ENCODE measurements around the gene TAF11L4. TPM values are rescaled to one million over a fixed set of nuclear protein-coding genes. Genes with fewer than 3 reads are reported as not detected.

Gene TAF11L4
- polyA plus RNA-seq, 2 donors: not detected

Other genes starting within 250 kb of the TAF11L4 start
- gene TAF11L2, start 23.6 kb upstream of the TAF11L4 start, polyA plus RNA-seq: not detected
- not detected for gene TAF11L3, start 3.4 kb upstream of the TAF11L4 start, polyA plus RNA-seq
- not detected for gene TAF11L5, start 3.4 kb downstream of the TAF11L4 start, polyA plus RNA-seq
- gene TAF11L6, start 6.9 kb downstream of the TAF11L4 start, polyA plus RNA-seq: not detected
- gene TAF11L7, start 64.0 kb downstream of the TAF11L4 start, polyA plus RNA-seq: not detected
- gene TAF11L8, start 69.2 kb downstream of the TAF11L4 start, polyA plus RNA-seq: not detected
- gene TAF11L9, start 72.6 kb downstream of the TAF11L4 start, polyA plus RNA-seq: not detected
- gene TAF11L10, start 76.0 kb downstream of the TAF11L4 start, polyA plus RNA-seq: not detected
- gene TAF11L11, start 82.4 kb downstream of the TAF11L4 start, polyA plus RNA-seq: not detected
- gene TAF11L12, start 88.6 kb downstream of the TAF11L4 start, polyA plus RNA-seq: not detected
- gene TAF11L13, start 110.3 kb downstream of the TAF11L4 start, polyA plus RNA-seq: not detected
- gene TAF11L14, start 112.7 kb downstream of the TAF11L4 start, polyA plus RNA-seq: not detected

Data from esophagus (tissue), 2 donors.